ENCODE data around the gene PML.
"Not testable (repeated sequence)": the region's sequence is repeated elsewhere in the genome, so short reads cannot be mapped to it uniquely, and the experiment has no call there.

PML gene

GRCh38 chr15:74064183-74064582 lies 69.7 kb downstream of the PML start:
- WGBS, 2 experiments (ENCODE audit: insufficient coverage in 2 of 2) = 95 to 100% methylated on average over 2 to 3 of the region's 3 CpGs
- not testable (repeated sequence) for H3K4me1 ChIP-seq (ENCODE audit: control insufficient read depth, insufficient read depth, low read length, poor library complexity, severe bottlenecking); H3K9me3 ChIP-seq (ENCODE audit: control insufficient read depth, low read length); H3K27ac ChIP-seq (ENCODE audit: low read depth, low read length, severe bottlenecking); H3K4me3 ChIP-seq (ENCODE audit: extremely low read depth, insufficient read depth, low read length, poor library complexity, severe bottlenecking); H3K36me3 ChIP-seq (ENCODE audit: control insufficient read depth, insufficient read depth, low read length)

GRCh38 chr15:74064822-74065221 lies 70.3 kb downstream of the PML start:
- not testable (repeated sequence) for H3K36me3 ChIP-seq (ENCODE audit: control insufficient read depth, insufficient read depth, low read length); H3K4me1 ChIP-seq (ENCODE audit: control insufficient read depth, insufficient read depth, low read length, poor library complexity, severe bottlenecking); H3K4me3 ChIP-seq (ENCODE audit: extremely low read depth, insufficient read depth, low read length, poor library complexity, severe bottlenecking); H3K9me3 ChIP-seq (ENCODE audit: control insufficient read depth, low read length); H3K27ac ChIP-seq (ENCODE audit: low read depth, low read length, severe bottlenecking)
- 85 to 100% methylated on average over 1 to 8 of the region's 8 CpGs for WGBS, 2 experiments (ENCODE audit: insufficient coverage in 2 of 2)

- not testable (repeated sequence) for H3K9me3 ChIP-seq (ENCODE audit: control insufficient read depth, low read length); H3K4me1 ChIP-seq (ENCODE audit: control insufficient read depth, insufficient read depth, low read length, poor library complexity, severe bottlenecking); H3K4me3 ChIP-seq (ENCODE audit: extremely low read depth, insufficient read depth, low read length, poor library complexity, severe bottlenecking); H3K36me3 ChIP-seq (ENCODE audit: control insufficient read depth, insufficient read depth, low read length); H3K27ac ChIP-seq (ENCODE audit: low read depth, low read length, severe bottlenecking)
- no CpG with 5 or more reads among the region's 13 CpGs for WGBS, 2 experiments (ENCODE audit: insufficient coverage in 2 of 2)
Observed at GRCh38 chr15:74065684-74066411, 71.3 kb downstream of the PML start.

GRCh38 chr15:74071645-74072044 lies 77.1 kb downstream of the PML start:
- H3K36me3 ChIP-seq (ENCODE audit: control insufficient read depth, insufficient read depth, low read length); H3K9me3 ChIP-seq (ENCODE audit: control insufficient read depth, low read length); H3K4me3 ChIP-seq (ENCODE audit: extremely low read depth, insufficient read depth, low read length, poor library complexity, severe bottlenecking); H3K27ac ChIP-seq (ENCODE audit: low read depth, low read length, severe bottlenecking); H3K4me1 ChIP-seq (ENCODE audit: control insufficient read depth, insufficient read depth, low read length, poor library complexity, severe bottlenecking): not testable (repeated sequence)
- 100% methylated on average over 1 to 2 of the region's 6 CpGs for WGBS, 2 experiments (ENCODE audit: insufficient coverage in 2 of 2)

GRCh38 chr15:74072132-74072531 lies 77.6 kb downstream of the PML start:
- H3K36me3 ChIP-seq (ENCODE audit: control insufficient read depth, insufficient read depth, low read length); H3K4me3 ChIP-seq (ENCODE audit: extremely low read depth, insufficient read depth, low read length, poor library complexity, severe bottlenecking); H3K9me3 ChIP-seq (ENCODE audit: control insufficient read depth, low read length); H3K27ac ChIP-seq (ENCODE audit: low read depth, low read length, severe bottlenecking); H3K4me1 ChIP-seq (ENCODE audit: control insufficient read depth, insufficient read depth, low read length, poor library complexity, severe bottlenecking): not testable (repeated sequence)
- WGBS, 2 experiments (ENCODE audit: insufficient coverage in 2 of 2) = no CpG with 5 or more reads among the region's 9 CpGs

GRCh38 chr15:74072614-74073337 lies 78.3 kb downstream of the PML start:
- H3K4me1 ChIP-seq (ENCODE audit: control insufficient read depth, insufficient read depth, low read length, poor library complexity, severe bottlenecking) = not testable (repeated sequence)

GRCh38 chr15:74075781-74076180 lies 81.3 kb downstream of the PML start:
- H3K27ac ChIP-seq (ENCODE audit: low read depth, low read length, severe bottlenecking); H3K4me3 ChIP-seq (ENCODE audit: extremely low read depth, insufficient read depth, low read length, poor library complexity, severe bottlenecking); H3K9me3 ChIP-seq (ENCODE audit: control insufficient read depth, low read length); H3K36me3 ChIP-seq (ENCODE audit: control insufficient read depth, insufficient read depth, low read length); H3K4me1 ChIP-seq (ENCODE audit: control insufficient read depth, insufficient read depth, low read length, poor library complexity, severe bottlenecking): not testable (repeated sequence)
- WGBS, 2 experiments (ENCODE audit: insufficient coverage in 2 of 2) = 85 to 96% methylated on average over 7 to 8 of the region's 9 CpGs

More at GRCh38 chr15:74072614-74073337, 78.3 kb downstream of the PML start:
- not testable (repeated sequence) for H3K9me3 ChIP-seq (ENCODE audit: control insufficient read depth, low read length); H3K4me3 ChIP-seq (ENCODE audit: extremely low read depth, insufficient read depth, low read length, poor library complexity, severe bottlenecking); H3K36me3 ChIP-seq (ENCODE audit: control insufficient read depth, insufficient read depth, low read length); H3K27ac ChIP-seq (ENCODE audit: low read depth, low read length, severe bottlenecking)
- WGBS, 2 experiments (ENCODE audit: insufficient coverage in 2 of 2) = 62 to 80% methylated on average over 5 to 6 of the region's 16 CpGs

GRCh38 chr15:74082450-74082849 lies 87.9 kb downstream of the PML start, which contains the start of gene GOLGA6A:
Gene GOLGA6A, minus strand, starts transcription at chr15:74082550. Its CDS starts 41 bp downstream, at chr15:74082509.
- WGBS, 2 experiments (ENCODE audit: insufficient coverage in 2 of 2) = no CpG with 5 or more reads among the region's 7 CpGs

GRCh38 chr15:74094567-74094966 lies 100.1 kb downstream of the PML start:
- WGBS, 2 experiments (ENCODE audit: insufficient coverage in 2 of 2) = no CpG with 5 or more reads among the region's 2 CpGs
- not testable (repeated sequence) for H3K9me3 ChIP-seq (ENCODE audit: control insufficient read depth, low read length); H3K27ac ChIP-seq (ENCODE audit: low read depth, low read length, severe bottlenecking); H3K4me3 ChIP-seq (ENCODE audit: extremely low read depth, insufficient read depth, low read length, poor library complexity, severe bottlenecking); H3K36me3 ChIP-seq (ENCODE audit: control insufficient read depth, insufficient read depth, low read length); H3K4me1 ChIP-seq (ENCODE audit: control insufficient read depth, insufficient read depth, low read length, poor library complexity, severe bottlenecking)

More at GRCh38 chr15:74082450-74082849, 87.9 kb downstream of the PML start, which contains the start of gene GOLGA6A:
- H3K4me1 ChIP-seq (ENCODE audit: control insufficient read depth, insufficient read depth, low read length, poor library complexity, severe bottlenecking); H3K27ac ChIP-seq (ENCODE audit: low read depth, low read length, severe bottlenecking); H3K36me3 ChIP-seq (ENCODE audit: control insufficient read depth, insufficient read depth, low read length); H3K4me3 ChIP-seq (ENCODE audit: extremely low read depth, insufficient read depth, low read length, poor library complexity, severe bottlenecking); H3K9me3 ChIP-seq (ENCODE audit: control insufficient read depth, low read length): not testable (repeated sequence)

- not testable (repeated sequence) for H3K27ac ChIP-seq (ENCODE audit: low read depth, low read length, severe bottlenecking); H3K4me1 ChIP-seq (ENCODE audit: control insufficient read depth, insufficient read depth, low read length, poor library complexity, severe bottlenecking); H3K36me3 ChIP-seq (ENCODE audit: control insufficient read depth, insufficient read depth, low read length); H3K9me3 ChIP-seq (ENCODE audit: control insufficient read depth, low read length); H3K4me3 ChIP-seq (ENCODE audit: extremely low read depth, insufficient read depth, low read length, poor library complexity, severe bottlenecking)
- no CpG with 5 or more reads among the region's 10 CpGs for WGBS, 2 experiments (ENCODE audit: insufficient coverage in 2 of 2)
Observed at GRCh38 chr15:74095610-74096009, 101.1 kb downstream of the PML start.
